HL-60 (cell line): Measurements from ENCODE around the gene PHLDB2.

Experiments
- DNase-seq, 2 experiments: peaks; one replicate each; pipeline ENCODE4 v3.0.0-alpha.2; 2010 to 2020; ENCODE audit warnings: low read depth in 1 of 2, low spot score in 1 of 2
- H3K27ac ChIP-seq: fragments of 250-450 bp; sonication (Bioruptor Pico); replicated peaks from 2 replicates; pipeline ENCODE4 v1.5.1; 2020; ENCODE audit warnings: mild to moderate bottlenecking, moderate library complexity
- H3K27me3 ChIP-seq: fragments of 250-450 bp; sonication (Bioruptor Pico); 2 replicates; pipeline ENCODE4 v1.5.1; 2021; ENCODE audit warnings: mild to moderate bottlenecking, moderate library complexity; ENCODE audit not compliant: insufficient read depth, poor library complexity, severe bottlenecking
- H3K4me3 ChIP-seq: replicated peaks from 2 replicates; pipeline ENCODE4 v1.5.1; 2011; ENCODE audit warnings: mild to moderate bottlenecking, control low read depth, low read length; ENCODE audit not compliant: insufficient read depth
- GABPA ChIP-seq: IDR thresholded peaks from 2 replicates; pipeline ENCODE4 v1.6.1; 2012; ENCODE audit warnings: low read depth
- POLR2AphosphoS5 ChIP-seq: IDR thresholded peaks from 2 replicates; pipeline ENCODE4 v1.6.1; 2012; ENCODE audit warnings: low read depth
- SPI1 ChIP-seq: IDR thresholded peaks from 2 replicates; pipeline ENCODE4 v1.6.1; 2012; ENCODE audit warnings: low read depth, mild to moderate bottlenecking, borderline replicate concordance
- TF ChIP-seq, protein P1 (sequence below): IDR thresholded peaks from 2 replicates; pipeline ENCODE4 v1.6.1; 2012; ENCODE audit warnings: low read depth; ENCODE audit not compliant: insufficient replicate concordance
- TF ChIP-seq, protein P2 (sequence below): IDR thresholded peaks from one replicate; pipeline ENCODE4 v1.5.1; 2011; ENCODE audit warnings: low read length, control low read depth, inconsistent platforms; ENCODE audit not compliant: insufficient read depth

The PHLDB2 gene

DNA sequence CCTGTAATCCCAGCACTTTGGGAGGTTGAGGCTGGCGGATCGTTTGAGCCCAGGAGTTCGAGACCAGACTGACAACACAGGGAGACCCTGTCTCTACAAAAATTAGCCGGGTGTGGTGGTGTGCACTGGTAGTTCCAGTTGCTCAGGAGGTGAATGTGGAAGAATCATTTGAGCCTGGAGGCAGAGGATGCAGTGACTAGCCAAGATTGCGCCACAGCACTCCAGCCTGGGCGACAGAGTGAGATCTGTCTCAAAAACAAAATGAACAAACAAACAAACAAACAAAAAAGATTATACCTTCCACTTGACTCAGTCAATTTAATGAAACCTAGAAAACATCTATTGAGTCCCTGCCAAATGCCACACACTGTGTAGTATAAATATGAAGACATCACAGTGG lies 30.5 kb upstream of the PHLDB2 start:
- Histone ChIP-seq H3K27ac (no peak overlapping the region), H3K4me3 (no peak overlapping the region), H3K27me3 (no peaks in the 10 kb centered on the region)
- TF ChIP-seq SPI1 (no peak), POLR2AphosphoS5 (no peak), GABPA (no peak)
- TF ChIP-seq, protein P1, sequence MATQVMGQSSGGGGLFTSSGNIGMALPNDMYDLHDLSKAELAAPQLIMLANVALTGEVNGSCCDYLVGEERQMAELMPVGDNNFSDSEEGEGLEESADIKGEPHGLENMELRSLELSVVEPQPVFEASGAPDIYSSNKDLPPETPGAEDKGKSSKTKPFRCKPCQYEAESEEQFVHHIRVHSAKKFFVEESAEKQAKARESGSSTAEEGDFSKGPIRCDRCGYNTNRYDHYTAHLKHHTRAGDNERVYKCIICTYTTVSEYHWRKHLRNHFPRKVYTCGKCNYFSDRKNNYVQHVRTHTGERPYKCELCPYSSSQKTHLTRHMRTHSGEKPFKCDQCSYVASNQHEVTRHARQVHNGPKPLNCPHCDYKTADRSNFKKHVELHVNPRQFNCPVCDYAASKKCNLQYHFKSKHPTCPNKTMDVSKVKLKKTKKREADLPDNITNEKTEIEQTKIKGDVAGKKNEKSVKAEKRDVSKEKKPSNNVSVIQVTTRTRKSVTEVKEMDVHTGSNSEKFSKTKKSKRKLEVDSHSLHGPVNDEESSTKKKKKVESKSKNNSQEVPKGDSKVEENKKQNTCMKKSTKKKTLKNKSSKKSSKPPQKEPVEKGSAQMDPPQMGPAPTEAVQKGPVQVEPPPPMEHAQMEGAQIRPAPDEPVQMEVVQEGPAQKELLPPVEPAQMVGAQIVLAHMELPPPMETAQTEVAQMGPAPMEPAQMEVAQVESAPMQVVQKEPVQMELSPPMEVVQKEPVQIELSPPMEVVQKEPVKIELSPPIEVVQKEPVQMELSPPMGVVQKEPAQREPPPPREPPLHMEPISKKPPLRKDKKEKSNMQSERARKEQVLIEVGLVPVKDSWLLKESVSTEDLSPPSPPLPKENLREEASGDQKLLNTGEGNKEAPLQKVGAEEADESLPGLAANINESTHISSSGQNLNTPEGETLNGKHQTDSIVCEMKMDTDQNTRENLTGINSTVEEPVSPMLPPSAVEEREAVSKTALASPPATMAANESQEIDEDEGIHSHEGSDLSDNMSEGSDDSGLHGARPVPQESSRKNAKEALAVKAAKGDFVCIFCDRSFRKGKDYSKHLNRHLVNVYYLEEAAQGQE = no peak
- TF ChIP-seq, protein P2, sequence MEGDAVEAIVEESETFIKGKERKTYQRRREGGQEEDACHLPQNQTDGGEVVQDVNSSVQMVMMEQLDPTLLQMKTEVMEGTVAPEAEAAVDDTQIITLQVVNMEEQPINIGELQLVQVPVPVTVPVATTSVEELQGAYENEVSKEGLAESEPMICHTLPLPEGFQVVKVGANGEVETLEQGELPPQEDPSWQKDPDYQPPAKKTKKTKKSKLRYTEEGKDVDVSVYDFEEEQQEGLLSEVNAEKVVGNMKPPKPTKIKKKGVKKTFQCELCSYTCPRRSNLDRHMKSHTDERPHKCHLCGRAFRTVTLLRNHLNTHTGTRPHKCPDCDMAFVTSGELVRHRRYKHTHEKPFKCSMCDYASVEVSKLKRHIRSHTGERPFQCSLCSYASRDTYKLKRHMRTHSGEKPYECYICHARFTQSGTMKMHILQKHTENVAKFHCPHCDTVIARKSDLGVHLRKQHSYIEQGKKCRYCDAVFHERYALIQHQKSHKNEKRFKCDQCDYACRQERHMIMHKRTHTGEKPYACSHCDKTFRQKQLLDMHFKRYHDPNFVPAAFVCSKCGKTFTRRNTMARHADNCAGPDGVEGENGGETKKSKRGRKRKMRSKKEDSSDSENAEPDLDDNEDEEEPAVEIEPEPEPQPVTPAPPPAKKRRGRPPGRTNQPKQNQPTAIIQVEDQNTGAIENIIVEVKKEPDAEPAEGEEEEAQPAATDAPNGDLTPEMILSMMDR = no peak
- DNase-seq = no peak

DNA sequence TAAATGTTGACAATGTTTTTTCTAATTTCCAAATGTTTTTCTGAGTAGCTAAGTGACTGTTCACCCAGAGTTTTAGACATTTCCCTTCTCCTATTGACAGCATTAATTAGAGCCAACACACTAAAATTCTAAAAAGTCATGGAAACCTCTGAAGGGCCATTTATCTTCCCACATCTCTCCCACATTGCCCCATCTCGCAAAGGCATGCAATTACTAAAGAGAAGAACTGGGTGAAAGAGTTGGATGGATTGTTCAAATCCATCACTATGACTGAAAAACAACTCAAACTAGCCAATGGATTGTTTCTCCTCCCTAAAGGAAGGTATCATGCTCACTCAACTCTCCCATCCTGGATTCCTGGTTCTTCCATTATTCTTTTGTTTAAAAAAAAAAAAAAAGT lies 30.0 kb upstream of the PHLDB2 start:
- DNase-seq = no peak
- Histone ChIP-seq H3K27me3 (no peaks in the 10 kb centered on the region), H3K27ac (no peak overlapping the region), H3K4me3 (no peak overlapping the region)
- no peak for TF ChIP-seq SPI1
- TF ChIP-seq GABPA = no peak
- TF ChIP-seq, protein P1 = no peak

DNA sequence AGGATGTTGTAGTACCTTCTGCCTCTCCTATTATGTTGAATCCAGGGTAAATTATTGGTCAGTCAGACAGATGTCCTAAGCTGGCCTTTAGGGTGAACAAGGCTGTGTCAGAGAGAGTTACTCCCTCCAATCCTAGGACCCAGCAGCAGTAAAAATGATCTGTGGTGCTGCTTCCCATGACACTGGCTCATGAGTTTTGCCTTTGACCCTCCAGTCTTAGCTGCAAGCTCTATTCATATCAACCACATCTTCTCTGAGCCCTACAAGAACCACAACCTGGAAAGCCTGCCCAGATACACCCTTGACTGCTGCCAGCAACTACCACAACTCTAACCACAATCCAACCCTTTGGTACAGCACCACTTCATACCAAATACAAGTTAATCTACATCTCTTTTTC lies 27.2 kb upstream of the PHLDB2 start:
- Histone ChIP-seq H3K4me3 (no peak overlapping the region), H3K27ac (no peak overlapping the region)
- TF ChIP-seq, protein P2 = no peak
- no peak for TF ChIP-seq SPI1
- TF ChIP-seq, protein P1 = no peak
- no peak for TF ChIP-seq GABPA
- no peak for TF ChIP-seq POLR2AphosphoS5

DNA sequence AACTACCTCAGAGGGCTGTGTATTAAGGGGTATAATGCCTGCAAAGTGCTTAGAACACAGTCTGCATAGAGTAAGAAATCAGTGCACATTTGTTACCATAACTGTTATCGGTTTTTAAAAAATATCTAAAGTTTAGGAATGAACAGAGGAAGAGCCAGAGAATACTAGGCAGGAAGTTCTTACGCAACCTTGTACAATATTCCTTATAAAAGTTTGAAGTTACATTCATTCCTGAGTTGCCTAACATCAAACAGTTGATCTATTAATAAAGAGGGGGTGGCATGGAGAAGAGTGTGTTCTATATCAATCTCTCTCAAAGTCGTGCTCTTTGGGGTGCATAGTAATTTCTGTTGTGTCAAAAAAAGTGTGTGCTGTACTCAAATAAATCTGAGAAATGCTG lies 22.0 kb upstream of the PHLDB2 start:
- no peak for DNase-seq
- no peak overlapping the region for H3K27ac ChIP-seq
- H3K27me3 ChIP-seq = no peaks in the 10 kb centered on the region
- H3K4me3 ChIP-seq = no peak overlapping the region
- TF ChIP-seq, protein P2 = no peak
- TF ChIP-seq POLR2AphosphoS5 (no peak), SPI1 (no peak), GABPA (no peak)
- TF ChIP-seq, protein P1 = no peak

More for the DNA sequence above, 27.2 kb upstream of the PHLDB2 start:
- H3K27me3 ChIP-seq = no peaks in the 10 kb centered on the region
- DNase-seq = no peak
